Right lobe of liver (tissue), 4 donors: ENCODE data around the gene ADCY5.

Experiments
- POLR2A ChIP-seq: fragments of 450-650 bp; IDR thresholded peaks from one replicate; pipeline ENCODE4 v1.6.1; 2017; ENCODE audit warnings: antibody characterized with exemption, mild to moderate bottlenecking
- TF ChIP-seq, protein P1 (sequence below), 4 donors: fragments of 200-600 bp in 3 of 4; fragments of 450-650 bp in 1 of 4; IDR thresholded peaks; one replicate each; pipeline versions ENCODE4 v1.5.1 to v1.8.0; 2016 to 2022; ENCODE audit warnings: antibody characterized with exemption in 4 of 4, mild to moderate bottlenecking in 2 of 4
- donor health status: DM: no; HTN: no; CAD: no.
- donor health status: DM: no; HTN: no; CAD: no.
- donor health status: DM: no; HTN: yes; CAD: no.

DNA sequence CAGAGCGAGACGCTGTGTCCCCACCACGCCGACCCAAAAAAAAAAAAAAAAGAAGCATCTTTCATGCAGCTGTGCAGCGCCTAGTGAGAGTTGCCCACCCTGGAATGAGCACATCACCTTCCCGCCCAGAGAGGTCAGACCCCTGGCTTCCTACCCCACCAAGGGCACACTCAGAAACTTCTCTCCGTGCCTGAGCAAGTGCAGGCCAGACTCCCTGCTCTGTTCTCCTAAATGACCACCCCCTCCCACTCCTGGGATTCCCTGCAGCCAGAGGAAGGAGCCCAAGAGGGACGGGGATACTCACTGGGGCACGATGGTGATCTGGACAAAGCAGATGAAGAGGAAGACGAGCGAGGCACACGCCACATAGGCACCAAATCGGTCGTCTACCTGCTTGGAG lies 131.2 kb downstream of the ADCY5 start:
- TF ChIP-seq POLR2A = no peak
- TF ChIP-seq, protein P1, sequence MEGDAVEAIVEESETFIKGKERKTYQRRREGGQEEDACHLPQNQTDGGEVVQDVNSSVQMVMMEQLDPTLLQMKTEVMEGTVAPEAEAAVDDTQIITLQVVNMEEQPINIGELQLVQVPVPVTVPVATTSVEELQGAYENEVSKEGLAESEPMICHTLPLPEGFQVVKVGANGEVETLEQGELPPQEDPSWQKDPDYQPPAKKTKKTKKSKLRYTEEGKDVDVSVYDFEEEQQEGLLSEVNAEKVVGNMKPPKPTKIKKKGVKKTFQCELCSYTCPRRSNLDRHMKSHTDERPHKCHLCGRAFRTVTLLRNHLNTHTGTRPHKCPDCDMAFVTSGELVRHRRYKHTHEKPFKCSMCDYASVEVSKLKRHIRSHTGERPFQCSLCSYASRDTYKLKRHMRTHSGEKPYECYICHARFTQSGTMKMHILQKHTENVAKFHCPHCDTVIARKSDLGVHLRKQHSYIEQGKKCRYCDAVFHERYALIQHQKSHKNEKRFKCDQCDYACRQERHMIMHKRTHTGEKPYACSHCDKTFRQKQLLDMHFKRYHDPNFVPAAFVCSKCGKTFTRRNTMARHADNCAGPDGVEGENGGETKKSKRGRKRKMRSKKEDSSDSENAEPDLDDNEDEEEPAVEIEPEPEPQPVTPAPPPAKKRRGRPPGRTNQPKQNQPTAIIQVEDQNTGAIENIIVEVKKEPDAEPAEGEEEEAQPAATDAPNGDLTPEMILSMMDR (IDR thresholded peaks at IDR 0.05) = no peak
